ENCODE results near the gene CDKL5.

DNA sequence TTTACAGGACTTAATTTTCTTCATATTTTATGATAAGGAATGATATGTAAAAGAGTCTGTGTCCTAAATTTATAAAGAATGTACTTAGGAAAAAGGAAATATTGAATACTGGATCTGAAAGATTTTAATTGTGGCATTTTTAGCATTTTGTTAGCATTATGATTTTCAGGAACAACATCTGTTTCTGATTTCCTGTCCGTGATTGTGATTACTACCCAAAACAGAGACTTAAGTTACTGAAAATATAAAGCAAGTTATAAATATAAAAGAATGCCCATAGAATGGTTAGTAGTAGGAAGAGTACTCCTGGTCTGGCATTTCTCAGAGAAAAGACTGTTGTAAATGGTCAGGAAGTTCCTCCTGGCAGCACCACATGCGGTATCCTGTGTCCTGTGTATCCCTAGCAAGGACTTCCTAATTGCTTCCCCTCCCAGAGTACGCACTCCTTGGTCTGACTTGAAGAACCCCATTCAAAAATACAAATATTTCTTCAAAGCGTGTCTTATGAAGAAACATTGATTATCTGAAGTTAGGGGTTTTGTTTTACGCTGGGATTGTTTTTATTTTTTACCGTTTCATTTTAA, 157.6 kb downstream of the CDKL5 start:
- TF ChIP-seq POLR2AphosphoS5 (IDR thresholded peaks at IDR 0.05; ENCODE audit: borderline replicate concordance, low read depth, low read length) = no peak
- no peak for TF ChIP-seq EZH2 (IDR thresholded peaks at IDR 0.05)

Measured in SK-N-MC (cell line).